Activated T-helper 17 cell treated with anti-CD3 and anti-CD28 coated beads, Interleukin-2, amount 50 U/mL, for 72 hours (primary cell): Measurements from ENCODE around the gene AGAP2. TPM values are rescaled to one million over a fixed set of nuclear protein-coding genes. Genes with fewer than 3 reads are reported as not detected.
"Not testable (repeated sequence)": the region's sequence is repeated elsewhere in the genome, so short reads cannot be mapped to it uniquely, and the experiment has no call there.

Experiments used
- ATAC-seq: fragments of 150-1000 bp; cut with Tn5 transposase; replicated peaks from 2 replicates; pipeline ENCODE4 v1.10.0; 2021; ENCODE audit warnings: mild to moderate bottlenecking, moderate library complexity
- H3K27ac Mint-ChIP-seq: one replicate; pipeline ENCODE4 v1.8.0; 2022; ENCODE audit warnings: mixed read lengths
- H3K27me3 Mint-ChIP-seq: one replicate; pipeline ENCODE4 v1.8.0; 2022; ENCODE audit warnings: mixed read lengths
- H3K36me3 Mint-ChIP-seq: one replicate; pipeline ENCODE4 v1.8.0; 2022; ENCODE audit warnings: low read depth, mild to moderate bottlenecking, mixed read lengths
- H3K4me1 Mint-ChIP-seq: one replicate; pipeline ENCODE4 v1.8.0; 2022; ENCODE audit warnings: mixed read lengths
- H3K4me3 Mint-ChIP-seq: one replicate; pipeline ENCODE4 v1.8.0; 2022; ENCODE audit warnings: mild to moderate bottlenecking, mixed read lengths
- H3K9me3 Mint-ChIP-seq: one replicate; pipeline ENCODE4 v1.8.0; 2022; ENCODE audit warnings: mixed read lengths
- total RNA-seq, 2 donors: library from RNA; stranded (reverse); gene quantifications; one replicate each; pipeline ENCODE4 v1.2.3, GENCODE V29; 2022

Gene AGAP2
- total RNA-seq, 2 donors from 2014 or later, result 34.9 to 52.0 TPM

- H3K9me3 Mint-ChIP-seq, result no peaks in the 10 kb centered on the region
- peaks cover 72% of the 10 kb centered on the region for H3K36me3 Mint-ChIP-seq
- peak overlapping the region; percentile 74 for H3K27ac Mint-ChIP-seq
- no peaks in the 10 kb centered on the region for H3K27me3 Mint-ChIP-seq
- H3K4me1 Mint-ChIP-seq, result peaks cover 21% of the 10 kb centered on the region
- no peak overlapping the region for H3K4me3 Mint-ChIP-seq
- ATAC-seq, result no peak
Observed at GRCh38 chr12:57720606-57721595, 17.6 kb downstream of the AGAP2 start.

DNA sequence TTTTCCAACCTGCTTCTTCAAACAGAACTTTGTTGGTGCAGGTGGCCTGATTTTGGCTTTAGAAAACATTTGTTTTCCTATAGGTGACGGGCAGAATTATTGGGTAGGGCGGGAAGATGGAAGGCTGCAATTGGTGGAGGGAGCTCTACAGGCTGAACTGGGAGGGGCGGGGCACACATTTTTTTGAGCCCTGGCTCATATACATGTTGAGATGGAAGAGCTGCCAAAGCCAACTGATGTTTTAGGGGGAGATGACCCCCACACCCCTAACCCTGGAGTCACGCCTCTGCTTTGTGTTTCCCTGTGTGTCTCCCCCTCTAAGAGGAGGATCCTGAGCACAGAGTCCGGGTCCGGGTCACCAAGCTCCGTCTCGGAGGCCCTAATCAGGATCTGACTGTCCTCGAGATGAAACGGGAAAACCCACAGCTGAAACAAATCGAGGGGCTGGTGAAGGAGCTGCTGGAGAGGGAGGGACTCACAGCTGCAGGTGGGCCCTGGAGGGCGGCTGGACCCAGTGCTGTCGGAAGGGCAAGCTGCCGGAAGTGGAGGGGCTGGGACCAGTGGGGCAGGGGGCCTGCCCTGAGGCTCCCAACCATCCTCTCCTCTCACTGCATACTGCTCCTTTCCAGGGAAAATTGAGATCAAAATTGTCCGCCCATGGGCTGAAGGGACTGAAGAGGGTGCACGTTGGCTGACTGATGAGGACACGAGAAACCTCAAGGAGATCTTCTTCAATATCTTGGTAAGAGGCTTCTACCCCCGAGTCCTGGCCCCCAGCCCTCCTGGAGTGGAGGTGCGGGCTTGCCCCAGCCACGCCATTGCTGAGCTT, 18.6 kb downstream of the AGAP2 start:
- H3K4me1 Mint-ChIP-seq, result peaks cover 20% of the 10 kb centered on the region
- H3K27me3 Mint-ChIP-seq, result no peaks in the 10 kb centered on the region
- H3K36me3 Mint-ChIP-seq, result peaks cover 71% of the 10 kb centered on the region
- no peak overlapping the region for H3K4me3 Mint-ChIP-seq
- no peak for ATAC-seq
- no peaks in the 10 kb centered on the region for H3K9me3 Mint-ChIP-seq
- H3K27ac Mint-ChIP-seq, result peak overlapping the region; percentile 77

GRCh38 chr12:57718641-57719528, 19.7 kb downstream of the AGAP2 start:
- Mint-ChIP-seq H3K9me3 (no peaks in the 10 kb centered on the region), H3K36me3 (peaks cover 68% of the 10 kb centered on the region), H3K4me3 (no peak overlapping the region), H3K27me3 (no peaks in the 10 kb centered on the region), H3K27ac (peak overlapping the region; percentile 77), H3K4me1 (peaks cover 15% of the 10 kb centered on the region)
- ATAC-seq, result no peak

- no peaks in the 10 kb centered on the region for H3K27me3 Mint-ChIP-seq
- H3K4me1 Mint-ChIP-seq, result peaks cover 15% of the 10 kb centered on the region
- no peak overlapping the region for H3K4me3 Mint-ChIP-seq
- no peaks in the 10 kb centered on the region for H3K9me3 Mint-ChIP-seq
- peak overlapping the region; percentile 76 for H3K27ac Mint-ChIP-seq
- H3K36me3 Mint-ChIP-seq, result peaks cover 76% of the 10 kb centered on the region
- no peak for ATAC-seq
Observed at GRCh38 chr12:57717846-57718640, 20.5 kb downstream of the AGAP2 start.

- peaks cover 77% of the 10 kb centered on the region for H3K36me3 Mint-ChIP-seq
Observed at GRCh38 chr12:57717131-57717530, 21.4 kb downstream of the AGAP2 start.

GRCh38 chr12:57716305-57716704, 22.2 kb downstream of the AGAP2 start:
- ATAC-seq, result no peak
- Mint-ChIP-seq H3K36me3 (peaks cover 77% of the 10 kb centered on the region), H3K4me3 (no peak overlapping the region), H3K9me3 (no peaks in the 10 kb centered on the region), H3K27ac (no peak overlapping the region), H3K4me1 (peaks cover 10% of the 10 kb centered on the region), H3K27me3 (no peaks in the 10 kb centered on the region)

More at GRCh38 chr12:57717131-57717530, 21.4 kb downstream of the AGAP2 start:
- H3K27ac Mint-ChIP-seq, result no peak overlapping the region
- H3K9me3 Mint-ChIP-seq, result no peaks in the 10 kb centered on the region
- ATAC-seq, result no peak
- no peaks in the 10 kb centered on the region for H3K27me3 Mint-ChIP-seq
- no peak overlapping the region for H3K4me3 Mint-ChIP-seq
- H3K4me1 Mint-ChIP-seq, result peaks cover 15% of the 10 kb centered on the region

- Mint-ChIP-seq H3K27me3 (no peaks in the 10 kb centered on the region), H3K9me3 (no peaks in the 10 kb centered on the region), H3K27ac (no peak overlapping the region), H3K4me1 (peaks cover 10% of the 10 kb centered on the region), H3K4me3 (no peak overlapping the region), H3K36me3 (peaks cover 78% of the 10 kb centered on the region)
- ATAC-seq, result no peak
Observed at GRCh38 chr12:57715786-57716185, 22.8 kb downstream of the AGAP2 start.

- not testable (repeated sequence) for H3K27me3 Mint-ChIP-seq, H3K27ac Mint-ChIP-seq, H3K9me3 Mint-ChIP-seq, H3K4me3 Mint-ChIP-seq, ATAC-seq
- peaks cover 10% of the 10 kb centered on the region for H3K4me1 Mint-ChIP-seq
- peaks cover 78% of the 10 kb centered on the region for H3K36me3 Mint-ChIP-seq
Observed at GRCh38 chr12:57715036-57715748, 23.4 kb downstream of the AGAP2 start.

- no peaks in the 10 kb centered on the region for H3K9me3 Mint-ChIP-seq
- H3K4me1 Mint-ChIP-seq, result peaks cover 4% of the 10 kb centered on the region
- H3K4me3 Mint-ChIP-seq, result no peak overlapping the region
- ATAC-seq, result no peak
- no peak overlapping the region for H3K27ac Mint-ChIP-seq
- peaks cover 78% of the 10 kb centered on the region for H3K36me3 Mint-ChIP-seq
- H3K27me3 Mint-ChIP-seq, result no peaks in the 10 kb centered on the region
Observed at GRCh38 chr12:57713209-57713608, 25.3 kb downstream of the AGAP2 start.

DNA sequence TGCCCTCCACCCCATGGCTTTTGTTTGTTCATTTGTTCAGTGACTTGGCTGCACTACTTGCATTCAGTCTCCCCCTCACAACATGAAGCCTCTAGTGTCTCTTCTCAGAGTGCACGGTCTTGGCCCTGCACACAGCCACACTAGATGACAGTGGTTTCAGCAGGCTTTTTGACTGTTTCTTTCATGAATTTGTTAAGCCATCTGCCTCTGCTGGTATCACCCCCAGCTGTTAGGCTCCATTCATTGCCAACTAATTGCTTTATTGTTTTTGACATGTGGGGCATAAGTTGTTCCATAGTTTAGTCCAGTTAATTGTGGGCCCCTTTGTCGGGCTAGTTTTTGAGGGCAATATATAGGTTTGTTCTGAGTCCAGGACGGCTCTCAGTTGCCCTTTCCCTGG, 25.8 kb downstream of the AGAP2 start:
- Mint-ChIP-seq H3K4me1 (no peaks in the 10 kb centered on the region), H3K27ac (no peak overlapping the region), H3K4me3 (no peak overlapping the region), H3K36me3 (peaks cover 77% of the 10 kb centered on the region), H3K9me3 (no peaks in the 10 kb centered on the region), H3K27me3 (no peaks in the 10 kb centered on the region)
- ATAC-seq, result no peak

- Mint-ChIP-seq H3K27ac (no peak overlapping the region), H3K36me3 (peaks cover 90% of the 10 kb centered on the region), H3K4me1 (no peaks in the 10 kb centered on the region), H3K27me3 (no peaks in the 10 kb centered on the region), H3K9me3 (no peaks in the 10 kb centered on the region), H3K4me3 (no peak overlapping the region)
- ATAC-seq, result no peak
Observed at GRCh38 chr12:57708296-57708695, 30.2 kb downstream of the AGAP2 start.

GRCh38 chr12:57707250-57707649, 31.3 kb downstream of the AGAP2 start:
- no peaks in the 10 kb centered on the region for H3K9me3 Mint-ChIP-seq
- H3K27ac Mint-ChIP-seq, result no peak overlapping the region
- H3K36me3 Mint-ChIP-seq, result peaks cover 97% of the 10 kb centered on the region
- no peak for ATAC-seq
- H3K4me1 Mint-ChIP-seq, result no peaks in the 10 kb centered on the region
- no peaks in the 10 kb centered on the region for H3K27me3 Mint-ChIP-seq
- H3K4me3 Mint-ChIP-seq, result no peak overlapping the region

GRCh38 chr12:57700317-57700716, 38.2 kb downstream of the AGAP2 start:
- Mint-ChIP-seq H3K9me3 (no peaks in the 10 kb centered on the region), H3K4me1 (peaks cover 5% of the 10 kb centered on the region), H3K27ac (peak overlapping the region; percentile 43), H3K27me3 (no peaks in the 10 kb centered on the region), H3K36me3 (peaks cover 90% of the 10 kb centered on the region), H3K4me3 (no peak overlapping the region)
- no peak for ATAC-seq
